Activated T-helper 2 cell treated with anti-CD3 and anti-CD28 coated beads, Interferon-gamma antibody, Interleukin-2, Interleukin-4, amounts not matched to agents 10 μg/mL and 5 μg/mL and 100 μg/mL, durations not matched to agents 14 hours and 24 hours and 36 hours (primary cell): ENCODE results near the gene GPR25. TPM values are rescaled to one million over a fixed set of nuclear protein-coding genes. Genes with fewer than 3 reads are reported as not detected.
"Not testable (repeated sequence)": the region's sequence is repeated elsewhere in the genome, so short reads cannot be mapped to it uniquely, and the experiment has no call there.

Experiments
- DNase-seq: peaks from one replicate; pipeline ENCODE4 v3.0.0; 2021; ENCODE audit warnings: low spot score
- H3K27ac Mint-ChIP-seq: one replicate; pipeline ENCODE4 v1.8.0; 2021; ENCODE audit warnings: mixed read lengths
- H3K27me3 Mint-ChIP-seq: one replicate; pipeline ENCODE4 v1.8.0; 2021; ENCODE audit warnings: low read depth, mixed read lengths
- H3K36me3 Mint-ChIP-seq: one replicate; pipeline ENCODE4 v1.8.0; 2021; ENCODE audit warnings: low read depth, mixed read lengths
- H3K4me1 Mint-ChIP-seq: one replicate; pipeline ENCODE4 v1.8.0; 2021; ENCODE audit warnings: low read depth, mixed read lengths
- H3K4me3 Mint-ChIP-seq: one replicate; pipeline ENCODE4 v1.8.0; 2021; ENCODE audit warnings: low read depth, mild to moderate bottlenecking, moderate library complexity, mixed read lengths
- H3K9me3 Mint-ChIP-seq: one replicate; pipeline ENCODE4 v1.8.0; 2021; ENCODE audit warnings: mixed read lengths
- intact Hi-C: fragments of 100-400 bp; cut with micrococcal nuclease; formaldehyde crosslinking; loops from one replicate; pipeline ENCODE4 v1.15.1; 2023
- total RNA-seq: library from RNA; stranded (reverse); gene quantifications from 2 replicates; pipeline ENCODE4 v1.2.3, GENCODE V29; 2022

The GPR25 gene
- total RNA-seq, 1 donor from 2014 or later, result not detected

DNA sequence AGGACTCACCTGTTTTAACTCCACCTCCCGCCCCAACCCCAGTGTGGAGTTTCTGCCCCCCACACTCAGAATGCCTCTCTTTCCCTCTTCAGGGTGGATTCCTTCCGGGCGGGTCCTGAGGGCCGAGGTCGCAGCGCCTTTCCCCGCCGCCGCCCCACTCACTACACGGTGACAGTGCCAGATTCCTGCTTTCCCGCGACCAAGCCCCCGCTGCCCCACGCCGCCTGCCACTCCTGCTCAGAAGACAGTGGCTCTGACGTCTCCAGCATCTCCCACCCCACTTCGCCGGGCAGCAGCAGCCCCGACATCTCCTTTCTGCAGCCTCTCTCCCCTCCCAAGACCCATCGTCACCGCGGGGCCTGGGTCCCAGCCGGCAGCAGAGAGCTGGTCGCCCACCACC, 38.6 kb downstream of the GPR25 start:
- Mint-ChIP-seq H3K9me3 (no peaks in the 10 kb centered on the region), H3K4me1 (no peaks in the 10 kb centered on the region), H3K27me3 (peaks cover 30% of the 10 kb centered on the region), H3K27ac (no peak overlapping the region), H3K36me3 (no peaks in the 10 kb centered on the region), H3K4me3 (no peak overlapping the region)
- no peak for DNase-seq
- intact Hi-C loops, result no loop called here

DNA sequence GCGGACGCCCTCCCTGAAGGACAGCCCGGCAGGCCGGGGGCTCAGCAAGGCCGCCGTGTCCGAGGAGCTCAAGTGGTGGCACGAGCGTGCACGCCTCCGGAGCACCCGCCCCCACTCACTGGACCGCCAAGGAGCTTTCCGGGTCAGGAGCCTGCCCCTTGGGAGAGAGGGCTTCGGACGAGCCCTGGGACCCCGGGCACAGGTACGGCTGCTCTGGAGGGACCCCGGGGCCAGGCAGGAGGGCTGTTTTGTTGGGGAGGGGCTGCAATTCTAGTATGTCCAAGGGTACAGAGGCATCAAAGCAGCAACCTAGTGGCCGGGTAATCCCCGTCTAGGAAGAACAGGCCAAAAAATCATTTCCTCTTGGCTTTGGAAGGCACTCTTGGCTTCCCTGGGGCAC, 39.2 kb downstream of the GPR25 start:
- peaks cover 27% of the 10 kb centered on the region for H3K27me3 Mint-ChIP-seq
- intact Hi-C loops, H3K27ac Mint-ChIP-seq, H3K4me3 Mint-ChIP-seq, H3K4me1 Mint-ChIP-seq, H3K36me3 Mint-ChIP-seq, DNase-seq, H3K9me3 Mint-ChIP-seq: not testable (repeated sequence)

DNA sequence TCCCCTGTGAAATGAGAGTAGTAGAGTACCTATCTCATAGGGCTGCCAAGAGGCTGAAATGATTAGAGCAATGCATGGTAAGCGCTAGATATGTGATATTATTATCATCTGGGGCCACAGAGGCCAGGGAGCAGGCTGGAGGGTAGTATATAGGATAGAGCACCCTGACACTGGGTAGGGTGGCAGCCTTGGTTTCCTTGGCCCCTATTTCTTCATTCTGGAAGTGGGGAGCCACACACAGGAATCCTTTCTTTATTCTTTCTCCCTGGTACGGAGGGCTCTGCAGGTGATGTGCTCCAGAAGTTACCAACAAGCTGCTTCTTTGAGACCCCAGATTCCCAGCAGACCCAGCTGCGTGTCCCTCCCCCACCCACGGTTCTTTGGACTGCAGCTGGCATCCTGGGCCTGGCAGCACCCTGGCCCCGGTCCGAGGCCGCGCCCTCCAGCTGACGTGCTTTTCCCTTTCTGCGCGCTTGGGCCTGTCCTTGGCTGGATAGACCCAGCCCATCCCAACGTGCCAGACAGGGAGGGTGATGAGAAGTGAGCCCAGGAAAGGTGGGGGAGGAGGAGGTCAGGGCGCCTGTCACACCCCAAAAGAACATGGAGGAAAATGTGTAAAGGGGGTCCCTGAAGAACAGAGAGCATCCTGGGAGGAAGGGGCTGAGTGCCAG, 40.1 kb downstream of the GPR25 start:
- Mint-ChIP-seq H3K9me3 (no peaks in the 10 kb centered on the region), H3K36me3 (no peaks in the 10 kb centered on the region), H3K27ac (no peak overlapping the region), H3K27me3 (peaks cover 21% of the 10 kb centered on the region), H3K4me1 (no peaks in the 10 kb centered on the region), H3K4me3 (no peak overlapping the region)
- intact Hi-C loops, result no loop called here
- DNase-seq, result no peak

DNA sequence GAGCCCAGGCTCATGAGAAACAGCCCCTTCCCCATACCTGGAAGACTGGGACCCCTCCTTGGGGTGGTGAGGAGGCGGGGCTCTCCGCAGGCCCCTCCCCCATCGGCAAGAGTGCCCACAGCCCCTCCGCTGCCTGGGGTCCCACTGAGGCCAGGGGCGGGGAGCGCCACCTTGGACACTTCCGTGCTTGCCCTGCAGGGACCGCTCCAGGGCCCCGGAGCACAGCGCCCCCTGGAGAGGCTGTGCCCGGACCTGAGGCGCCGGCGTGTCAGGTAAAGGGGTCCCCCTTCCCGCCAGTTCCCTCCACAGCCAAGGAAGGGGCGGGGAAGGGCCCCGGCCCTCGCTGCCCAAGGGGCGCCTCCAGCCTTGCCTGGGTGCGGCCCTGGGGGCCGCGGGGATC, 43.4 kb downstream of the GPR25 start:
- no peak for DNase-seq
- Mint-ChIP-seq H3K27ac (no peak overlapping the region), H3K36me3 (no peaks in the 10 kb centered on the region), H3K27me3 (peaks cover 19% of the 10 kb centered on the region), H3K9me3 (no peaks in the 10 kb centered on the region), H3K4me1 (no peaks in the 10 kb centered on the region), H3K4me3 (no peak overlapping the region)
- intact Hi-C loops, result no loop called here

DNA sequence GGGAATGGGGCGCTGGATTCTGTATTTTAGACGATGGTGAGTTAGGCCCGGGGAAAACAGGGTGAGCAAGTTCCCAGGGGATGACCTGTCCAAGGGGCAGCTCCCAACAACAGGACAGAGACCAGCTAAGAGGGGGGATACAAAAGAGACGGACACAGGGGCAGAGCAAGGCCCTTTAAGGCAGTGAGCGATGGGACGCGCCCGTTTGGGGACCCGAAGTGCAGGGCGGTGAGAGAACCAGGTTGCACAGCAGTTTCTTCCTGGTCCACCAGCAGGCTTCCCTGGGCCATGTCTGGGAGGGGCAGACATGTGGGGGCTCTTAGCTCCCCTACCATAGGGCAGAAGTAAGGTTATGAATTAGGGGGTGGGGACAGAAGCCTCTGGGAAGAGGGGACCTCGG, 43.9 kb downstream of the GPR25 start:
- Mint-ChIP-seq H3K9me3 (no peaks in the 10 kb centered on the region), H3K4me1 (no peaks in the 10 kb centered on the region), H3K4me3 (no peak overlapping the region), H3K36me3 (no peaks in the 10 kb centered on the region), H3K27ac (no peak overlapping the region), H3K27me3 (peaks cover 21% of the 10 kb centered on the region)
- no peak for DNase-seq
- intact Hi-C loops, result no loop called here

DNA sequence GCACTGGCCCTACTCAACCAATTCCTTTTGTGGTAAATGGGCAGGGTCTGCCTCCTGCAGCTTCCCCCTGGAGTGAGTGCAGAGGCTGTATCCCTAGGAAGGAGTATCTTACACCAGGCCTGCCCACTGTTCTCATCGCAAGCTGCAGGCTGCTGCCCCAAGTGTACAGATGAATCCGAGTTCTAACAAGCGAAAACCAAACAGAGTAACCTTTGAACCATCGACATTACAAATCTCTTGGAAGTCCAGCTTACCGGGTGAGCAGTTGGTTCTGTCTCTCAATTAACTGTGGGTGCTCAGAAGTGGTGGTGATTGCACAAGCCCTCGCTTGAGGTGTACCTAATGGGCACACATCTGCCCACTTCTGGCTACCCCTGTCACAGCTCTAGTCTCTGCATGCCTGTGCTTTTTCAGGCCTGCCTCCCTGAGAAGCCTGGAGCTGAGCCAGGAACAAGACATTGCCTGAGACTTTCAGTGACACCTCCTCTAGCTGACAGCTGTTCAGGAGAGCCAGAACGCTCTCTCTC, 44.6 kb downstream of the GPR25 start:
- no peak for DNase-seq
- Mint-ChIP-seq H3K27me3 (peaks cover 27% of the 10 kb centered on the region), H3K36me3 (no peaks in the 10 kb centered on the region), H3K27ac (no peak overlapping the region), H3K9me3 (no peaks in the 10 kb centered on the region), H3K4me3 (no peak overlapping the region), H3K4me1 (no peaks in the 10 kb centered on the region)
- intact Hi-C loops, result no loop called here

DNA sequence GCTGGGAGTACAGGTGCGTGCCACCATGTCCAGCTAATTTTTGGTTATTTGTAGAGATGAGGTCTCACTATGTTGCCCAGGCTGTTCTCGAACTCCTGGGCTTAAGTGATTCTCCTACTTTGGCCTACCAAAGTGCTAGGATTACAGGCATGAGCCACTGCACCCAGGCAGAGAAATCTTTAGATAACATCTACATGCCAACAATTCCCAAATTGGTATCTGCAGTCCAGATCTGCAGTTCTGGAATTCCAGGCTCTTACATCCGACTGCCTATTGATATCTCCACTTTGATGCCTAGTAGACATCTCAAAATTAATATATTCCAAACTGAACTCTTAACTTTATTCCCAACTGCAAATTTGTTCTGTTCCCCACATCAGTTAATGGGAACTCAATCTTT, 45.2 kb downstream of the GPR25 start:
- H3K36me3 Mint-ChIP-seq, result no peaks in the 10 kb centered on the region
- no peaks in the 10 kb centered on the region for H3K9me3 Mint-ChIP-seq
- no peak for DNase-seq
- no peak overlapping the region for H3K4me3 Mint-ChIP-seq
- H3K27me3 Mint-ChIP-seq, result peaks cover 33% of the 10 kb centered on the region
- no peak overlapping the region for H3K27ac Mint-ChIP-seq
- intact Hi-C loops, result no loop called here
- no peaks in the 10 kb centered on the region for H3K4me1 Mint-ChIP-seq

DNA sequence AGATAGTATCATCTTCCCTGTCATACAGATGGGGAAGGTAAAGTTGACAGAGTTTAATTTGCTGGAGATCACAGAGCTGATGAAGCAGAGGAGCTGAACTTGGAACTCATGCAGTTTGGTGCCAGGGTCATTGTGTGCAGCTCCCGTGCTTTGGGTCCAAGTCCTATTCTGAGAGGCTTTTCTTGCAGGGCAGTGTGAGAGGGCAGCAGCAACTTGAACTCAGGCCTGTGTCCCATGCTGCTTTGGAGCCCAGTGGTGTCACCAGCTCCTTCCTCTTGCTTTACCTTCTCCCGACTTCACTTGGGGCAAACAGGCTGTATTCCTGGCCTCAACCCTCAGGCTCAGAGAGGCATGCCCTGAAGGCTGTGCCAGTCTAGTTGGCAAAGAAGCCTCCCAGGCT, 46.6 kb downstream of the GPR25 start:
- no peak overlapping the region for H3K4me3 Mint-ChIP-seq
- intact Hi-C loops, result no loop called here
- no peak overlapping the region for H3K27ac Mint-ChIP-seq
- H3K27me3 Mint-ChIP-seq, result peaks cover 34% of the 10 kb centered on the region
- H3K4me1 Mint-ChIP-seq, result no peaks in the 10 kb centered on the region
- no peaks in the 10 kb centered on the region for H3K9me3 Mint-ChIP-seq
- DNase-seq, result no peak
- H3K36me3 Mint-ChIP-seq, result no peaks in the 10 kb centered on the region

DNA sequence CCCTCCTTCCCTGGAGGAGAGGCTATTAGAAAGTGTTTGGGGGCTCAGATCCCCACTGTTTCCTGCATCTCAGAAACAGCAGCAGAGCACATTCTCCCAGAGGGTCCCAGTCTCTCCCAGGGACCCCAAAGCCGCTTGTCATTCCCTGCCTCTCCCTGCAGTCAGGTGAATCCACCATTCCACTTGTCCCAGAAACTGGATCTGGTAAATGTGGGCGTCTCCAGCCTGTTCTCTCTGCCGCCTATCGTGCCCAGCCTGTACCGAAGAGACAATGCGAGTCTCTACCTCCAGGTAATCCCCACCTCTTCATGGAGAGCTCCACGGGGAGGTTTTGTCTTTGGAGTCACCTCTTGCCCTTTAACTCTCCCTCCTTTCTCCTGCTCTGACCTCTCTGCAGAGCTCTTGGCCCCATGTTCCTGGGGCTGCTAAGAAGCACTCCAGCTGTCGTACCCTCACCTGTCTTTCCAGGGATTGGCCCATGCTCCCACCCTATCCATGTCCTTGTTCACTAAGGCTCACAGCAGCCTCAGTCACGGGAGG, 48.9 kb downstream of the GPR25 start:
- Mint-ChIP-seq H3K4me3 (no peak overlapping the region), H3K27ac (no peak overlapping the region), H3K36me3 (no peaks in the 10 kb centered on the region), H3K9me3 (no peaks in the 10 kb centered on the region), H3K4me1 (peaks cover 3% of the 10 kb centered on the region), H3K27me3 (peaks cover 36% of the 10 kb centered on the region)
- DNase-seq, result no peak
- intact Hi-C loops, result no loop called here

DNA sequence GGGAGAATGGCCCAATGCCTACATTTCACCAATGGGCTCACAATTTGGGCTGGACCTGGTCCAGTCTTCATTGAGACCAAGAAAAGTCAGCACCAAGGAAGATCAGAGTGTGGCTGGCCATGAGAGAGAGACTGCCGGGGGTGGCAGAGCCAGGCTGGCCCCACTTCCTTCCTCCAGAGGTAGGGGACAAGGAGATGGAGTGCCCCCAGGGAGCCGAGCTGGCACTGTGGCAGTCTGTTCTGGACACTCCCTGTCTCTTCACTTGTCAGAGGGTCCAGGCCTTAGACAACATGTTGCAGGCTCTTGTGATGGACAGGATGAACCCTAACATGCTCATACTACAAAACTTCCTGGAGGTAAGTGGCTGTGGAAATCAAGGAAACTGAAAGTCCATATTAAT, 49.6 kb downstream of the GPR25 start:
- peaks cover 42% of the 10 kb centered on the region for H3K27me3 Mint-ChIP-seq
- peaks cover 3% of the 10 kb centered on the region for H3K4me1 Mint-ChIP-seq
- H3K27ac Mint-ChIP-seq, result no peak overlapping the region
- intact Hi-C loops, result no loop called here
- no peaks in the 10 kb centered on the region for H3K9me3 Mint-ChIP-seq
- no peak for DNase-seq
- no peak overlapping the region for H3K4me3 Mint-ChIP-seq
- no peaks in the 10 kb centered on the region for H3K36me3 Mint-ChIP-seq

DNA sequence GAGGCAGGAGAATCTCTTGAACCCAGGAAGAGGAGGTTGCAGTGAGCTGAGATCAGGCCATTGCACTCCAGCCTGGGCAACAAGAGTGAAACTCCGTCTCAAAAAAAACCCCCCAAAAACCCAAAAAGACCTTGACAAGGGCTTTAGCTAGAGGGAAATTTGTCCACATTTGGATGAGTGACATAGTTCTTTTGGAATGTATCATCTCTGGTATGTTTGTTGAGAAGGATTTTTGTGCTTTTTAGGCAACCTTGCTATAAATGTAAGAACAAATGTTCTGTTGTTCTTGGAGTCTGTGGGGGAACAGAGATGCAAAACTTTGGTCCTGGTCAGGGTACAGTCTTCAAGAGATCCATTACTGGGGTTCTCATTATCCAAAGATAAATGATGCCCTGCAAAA, 50.8 kb downstream of the GPR25 start:
- H3K27me3 Mint-ChIP-seq, result peaks cover 47% of the 10 kb centered on the region
- no peak for DNase-seq
- peaks cover 3% of the 10 kb centered on the region for H3K4me1 Mint-ChIP-seq
- H3K36me3 Mint-ChIP-seq, result no peaks in the 10 kb centered on the region
- intact Hi-C loops, result no loop called here
- H3K4me3 Mint-ChIP-seq, result no peak overlapping the region
- H3K9me3 Mint-ChIP-seq, result no peaks in the 10 kb centered on the region
- H3K27ac Mint-ChIP-seq, result no peak overlapping the region
